ENCODE measurements around the gene CYP39A1.

- no peak for TF ChIP-seq CTCF (IDR thresholded peaks at IDR 0.05)
- TF ChIP-seq POLR2AphosphoS5 (IDR thresholded peaks at IDR 0.05; ENCODE audit: insufficient read depth in 1 of 2, low read depth in 1 of 2): no peak
Measured at GRCh38 chr6:46598215-46598614, 54.4 kb downstream of the CYP39A1 start.

Data from vagina (tissue), 2 donors.